ENCODE data around the gene STX8. TPM values are rescaled to one million over a fixed set of nuclear protein-coding genes. Genes with fewer than 3 reads are reported as not detected.
"Not testable (repeated sequence)": the region's sequence is repeated elsewhere in the genome, so short reads cannot be mapped to it uniquely, and the experiment has no call there.

Gene STX8
- polyA plus RNA-seq, 4 donors = 60.9 to 75.6 (median 68.2) TPM

- DNase-seq (ENCODE audit: low read depth in 4 of 4, low spot score in 3 of 4) = no peak
Observed at GRCh38 chr17:9408868-9409829, 166.5 kb downstream of the STX8 start.

- DNase-seq (ENCODE audit: low read depth in 4 of 4, low spot score in 3 of 4) = no peak
Observed at GRCh38 chr17:9408381-9408780, 167.2 kb downstream of the STX8 start.

GRCh38 chr17:9406046-9406606, 169.5 kb downstream of the STX8 start:
- DNase-seq (ENCODE audit: low read depth in 4 of 4, low spot score in 3 of 4) = no peak

- no peak for DNase-seq (ENCODE audit: low read depth in 4 of 4, low spot score in 3 of 4)
Observed at GRCh38 chr17:9403257-9403656, 172.4 kb downstream of the STX8 start.

- DNase-seq (ENCODE audit: low read depth in 4 of 4, low spot score in 3 of 4) = no peak
Observed at GRCh38 chr17:9402590-9403199, 172.9 kb downstream of the STX8 start.

DNA sequence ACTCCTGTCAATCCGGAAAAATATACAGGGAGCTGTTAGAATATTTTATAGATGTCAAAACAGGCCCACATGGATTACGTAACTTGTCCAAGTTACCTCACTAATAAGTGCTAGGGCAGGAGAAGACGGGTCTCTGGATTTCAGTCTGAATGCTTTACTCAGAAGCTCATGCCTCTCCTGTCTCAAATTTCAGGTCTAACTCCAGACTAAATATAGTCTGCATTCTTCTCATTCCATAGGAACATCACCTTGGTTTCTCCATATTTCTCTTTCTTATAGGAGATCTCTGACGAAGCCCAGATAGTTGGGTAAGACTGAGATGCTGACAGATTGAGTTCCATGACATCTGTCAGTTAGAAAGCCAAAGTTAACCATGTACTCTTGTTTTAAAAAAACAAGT, 174.2 kb downstream of the STX8 start:
- DNase-seq (ENCODE audit: low read depth in 4 of 4, low spot score in 3 of 4) = no peak

DNA sequence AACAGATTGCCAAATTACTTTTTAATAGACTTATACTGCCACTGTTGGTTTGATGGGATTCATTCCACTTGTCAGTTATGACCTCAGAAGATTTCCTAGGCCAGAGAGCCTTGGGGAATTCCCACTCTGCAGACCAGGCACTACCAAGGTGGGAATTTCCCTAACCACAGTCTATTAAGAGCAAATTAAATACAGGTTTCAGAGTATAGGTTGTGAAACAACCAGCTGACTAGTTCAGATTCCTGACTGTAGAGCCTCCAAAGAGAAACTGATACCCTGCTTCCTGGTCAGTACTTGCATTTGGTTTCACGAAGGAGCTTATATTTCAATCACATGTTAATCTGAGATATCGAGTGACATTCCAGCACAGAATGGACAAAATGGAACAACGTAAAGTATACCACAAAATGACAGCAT, 186.5 kb downstream of the STX8 start:
- DNase-seq (ENCODE audit: low read depth in 4 of 4, low spot score in 3 of 4) = no peak

GRCh38 chr17:9386401-9386800, 189.2 kb downstream of the STX8 start:
- no peak for DNase-seq (ENCODE audit: low read depth in 4 of 4, low spot score in 3 of 4)

DNA sequence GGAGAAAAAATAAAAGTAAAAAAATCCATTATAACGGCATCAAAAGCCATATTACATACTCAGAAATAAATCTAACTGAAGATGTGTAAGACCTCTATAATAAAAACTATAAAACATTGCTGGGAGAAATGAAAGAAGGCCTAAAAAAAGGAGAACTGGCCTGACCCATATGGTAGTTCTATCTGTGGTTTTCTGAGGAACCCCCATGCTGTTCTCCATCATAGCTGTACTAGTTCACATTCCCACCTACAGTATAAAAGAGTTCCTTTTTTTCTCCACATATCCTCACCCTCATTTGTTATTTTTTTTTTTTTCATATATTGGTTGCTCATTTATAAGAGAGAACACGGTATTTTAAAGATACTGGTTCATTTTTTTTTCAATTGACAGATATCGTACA, 191.8 kb downstream of the STX8 start:
- no peak for DNase-seq (ENCODE audit: low read depth in 4 of 4, low spot score in 3 of 4)

DNA sequence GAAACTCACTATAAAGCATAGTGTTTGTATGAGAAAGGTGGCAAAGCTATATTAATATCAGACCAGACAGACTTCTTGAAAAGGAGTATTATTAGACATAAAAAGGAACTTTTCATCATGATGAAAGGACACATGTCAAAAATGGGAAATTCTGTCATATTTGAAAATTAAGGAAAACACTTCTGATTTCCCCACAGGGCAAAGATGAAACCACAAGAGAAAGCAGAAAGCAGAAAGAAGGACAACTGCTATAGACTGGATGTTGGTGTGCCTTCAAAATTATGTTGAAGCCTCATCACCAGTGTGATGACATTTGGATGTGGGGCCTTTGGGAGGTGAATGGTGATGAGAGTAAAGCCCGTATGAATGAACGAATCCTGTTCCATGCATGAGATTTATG, 193.0 kb downstream of the STX8 start:
- DNase-seq (ENCODE audit: low read depth in 4 of 4, low spot score in 3 of 4) = no peak

GRCh38 chr17:9381068-9381467, 194.6 kb downstream of the STX8 start:
- DNase-seq (ENCODE audit: low read depth in 4 of 4, low spot score in 3 of 4) = no peak

DNA sequence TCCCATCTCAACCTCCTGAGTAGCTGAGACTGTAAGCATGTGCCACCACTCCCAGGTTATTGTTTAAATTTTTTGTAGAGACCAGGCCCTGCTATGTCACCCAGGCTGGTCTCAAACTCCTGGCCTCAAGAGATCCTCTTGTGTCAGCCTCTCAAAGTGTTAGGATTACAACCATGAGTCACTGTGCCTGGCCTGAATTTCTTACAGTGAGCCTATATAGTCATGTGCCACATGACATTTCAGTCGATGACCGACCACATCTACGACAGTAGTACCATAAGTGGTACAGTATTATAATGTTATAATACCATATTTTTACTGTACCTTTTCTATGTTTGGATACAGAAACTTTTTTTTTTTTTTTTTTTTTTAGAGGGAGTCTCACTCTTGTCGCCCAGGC, 195.3 kb downstream of the STX8 start:
- DNase-seq (ENCODE audit: low read depth in 4 of 4, low spot score in 3 of 4) = no peak

DNA sequence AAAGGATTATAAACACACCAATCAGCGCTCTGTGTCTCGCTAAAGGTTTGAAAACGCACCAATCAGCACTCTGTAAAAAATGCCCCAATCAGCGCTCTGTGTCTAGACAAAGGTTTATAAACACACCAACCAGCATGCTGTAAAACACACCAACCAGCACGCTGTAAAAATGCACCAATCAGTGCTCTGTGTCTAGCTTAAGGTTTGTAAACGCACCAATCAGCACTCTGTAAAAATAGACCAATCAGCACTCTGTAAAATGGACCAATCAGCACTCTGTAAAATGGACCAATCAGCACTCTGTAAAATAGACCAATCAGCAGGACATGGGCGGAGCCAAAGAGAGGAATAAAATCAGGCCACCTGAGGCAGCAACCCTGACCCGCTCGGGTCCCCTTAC, 199.4 kb downstream of the STX8 start:
- DNase-seq (ENCODE audit: low read depth in 4 of 4, low spot score in 3 of 4) = not testable (repeated sequence)

DNA sequence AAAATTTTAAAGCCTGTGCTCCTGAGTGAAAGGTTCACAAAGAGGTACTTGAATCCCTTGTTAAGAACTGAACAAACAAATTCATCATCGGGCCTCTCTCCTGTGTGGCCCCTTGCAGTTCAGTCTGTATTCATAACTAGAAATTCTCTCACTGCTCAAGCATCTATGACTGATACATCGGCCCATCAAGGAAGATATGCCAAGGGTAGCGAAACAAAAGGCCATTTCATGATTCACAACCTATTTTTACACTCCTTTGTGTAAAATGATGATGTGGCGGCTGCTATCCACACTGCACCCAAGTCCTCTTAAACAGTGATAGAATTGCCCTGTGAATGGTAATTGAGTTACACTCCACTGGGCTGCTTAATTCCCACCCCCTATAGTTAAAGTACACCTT, 204.6 kb downstream of the STX8 start:
- DNase-seq (ENCODE audit: low read depth in 4 of 4, low spot score in 3 of 4) = no peak

DNA sequence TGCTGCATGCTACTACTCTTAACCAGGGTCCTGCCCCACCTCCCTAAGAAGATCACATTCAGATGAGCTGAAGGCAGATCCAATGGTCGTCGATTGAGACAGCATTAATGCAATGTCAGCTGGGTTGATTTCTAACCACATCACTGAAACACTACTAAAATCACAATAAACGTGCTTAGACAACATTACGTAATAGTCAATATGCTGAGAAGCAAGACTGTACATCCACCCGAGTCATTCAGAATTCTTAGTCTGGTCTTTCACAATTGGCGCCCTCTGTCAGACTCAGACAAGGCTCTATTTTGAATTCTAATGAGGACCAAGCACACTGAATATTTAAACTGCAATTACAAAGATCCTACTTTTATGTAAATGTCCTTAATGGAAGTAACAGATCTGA, 205.2 kb downstream of the STX8 start:
- DNase-seq (ENCODE audit: low read depth in 4 of 4, low spot score in 3 of 4) = no peak

DNA sequence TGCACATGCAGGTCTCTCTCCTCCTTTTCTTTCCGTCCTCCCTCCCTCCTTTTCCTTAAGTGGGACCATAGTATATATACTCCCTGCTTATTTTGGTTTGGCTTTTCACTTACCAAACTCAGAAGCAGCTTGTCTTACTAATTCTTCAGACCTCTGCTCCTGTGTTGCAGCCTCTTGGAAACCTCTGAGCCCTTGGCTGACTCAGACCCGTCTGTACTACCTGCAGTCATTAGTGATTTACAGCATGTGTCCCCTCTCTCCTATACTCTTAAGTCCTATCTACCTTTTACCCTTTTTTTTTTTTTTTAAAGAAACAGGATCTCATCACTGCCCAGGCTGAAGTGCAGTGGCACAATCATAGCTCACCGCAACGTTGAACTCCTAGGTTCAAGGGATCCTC, 207.0 kb downstream of the STX8 start:
- DNase-seq (ENCODE audit: low read depth in 4 of 4, low spot score in 3 of 4) = no peak

GRCh38 chr17:9367156-9367555, 208.5 kb downstream of the STX8 start:
- no peak for DNase-seq (ENCODE audit: low read depth in 4 of 4, low spot score in 3 of 4)

- no peak for DNase-seq (ENCODE audit: low read depth in 4 of 4, low spot score in 3 of 4)
Observed at GRCh38 chr17:9364837-9365430, 210.7 kb downstream of the STX8 start.

DNA sequence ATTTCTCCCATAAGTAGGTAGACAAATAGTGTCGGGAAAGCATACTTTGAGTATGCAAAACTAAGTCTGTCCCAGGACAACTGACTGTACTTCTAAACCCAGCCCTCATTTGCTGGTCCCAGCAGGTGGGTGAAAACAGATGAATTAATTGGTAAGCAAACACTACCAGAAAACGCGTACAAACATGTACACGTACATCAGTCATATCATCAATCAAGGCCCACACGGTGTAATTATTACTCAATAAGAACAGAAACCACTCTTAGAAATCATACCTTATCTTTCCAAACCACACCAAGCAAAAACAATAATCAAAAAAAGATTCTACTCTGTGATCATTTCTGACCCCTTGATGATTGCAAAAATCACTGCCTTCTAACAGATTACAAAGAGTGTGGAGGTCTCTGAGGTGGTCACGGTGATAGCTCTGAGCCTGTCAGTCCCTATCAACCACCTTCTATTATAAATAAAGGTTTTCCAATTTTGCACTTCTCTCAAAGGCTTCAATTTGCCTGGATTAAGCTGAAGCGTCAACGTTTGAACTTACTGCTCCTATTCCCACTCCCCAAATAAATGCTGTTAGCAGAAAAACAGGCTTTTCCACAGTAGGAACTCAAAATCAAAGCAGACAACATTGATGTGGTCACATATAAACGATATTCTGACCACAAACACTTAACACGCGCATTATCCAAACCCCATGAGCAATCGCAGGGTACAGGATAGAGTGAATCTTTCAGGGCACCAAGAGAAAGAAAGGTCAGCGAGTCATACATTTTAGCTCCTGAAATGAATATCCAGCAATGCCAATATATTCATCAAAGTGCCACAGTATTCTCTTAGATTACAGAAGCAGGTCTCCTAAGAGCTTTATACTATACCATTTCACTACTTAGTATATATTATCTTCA, 211.9 kb downstream of the STX8 start:
- no peak for DNase-seq (ENCODE audit: low read depth in 4 of 4, low spot score in 3 of 4)

- DNase-seq (ENCODE audit: low read depth in 4 of 4, low spot score in 3 of 4) = no peak
Observed at GRCh38 chr17:9361188-9361955, 214.2 kb downstream of the STX8 start.
